H9 (cell line): ENCODE data around the gene VWA8. TPM values are rescaled to one million over a fixed set of nuclear protein-coding genes. Genes with fewer than 3 reads are reported as not detected.

Experiments used
- DNase-seq: peaks from one replicate; pipeline ENCODE4 v3.0.0-alpha.2; 2017
- H2AFZ ChIP-seq: one replicate; pipeline ENCODE4 v1.6.1; 2013; ENCODE audit warnings: mild to moderate bottlenecking, low read length, control low read depth, moderate library complexity
- H2AK5ac ChIP-seq: 2 replicates; pipeline ENCODE4 v1.6.1; 2013; ENCODE audit warnings: low read length, control low read depth, mixed read lengths; ENCODE audit not compliant: insufficient read length
- H2BK120ac ChIP-seq: one replicate; pipeline ENCODE4 v1.6.1; 2013; ENCODE audit warnings: low read depth, mild to moderate bottlenecking, low read length, control low read depth, inconsistent platforms; ENCODE audit not compliant: poor library complexity, severe bottlenecking
- H2BK12ac ChIP-seq: 2 replicates; pipeline ENCODE4 v1.6.1; 2013; ENCODE audit warnings: low read length, control low read depth, mixed read lengths, low read depth; ENCODE audit not compliant: insufficient read length
- H2BK15ac ChIP-seq: 2 replicates; pipeline ENCODE4 v1.6.1; 2013; ENCODE audit warnings: low read depth, low read length, control low read depth
- H2BK20ac ChIP-seq: one replicate; pipeline ENCODE4 v1.6.1; 2013; ENCODE audit warnings: low read depth, mild to moderate bottlenecking, low read length, control low read depth, inconsistent platforms; ENCODE audit not compliant: poor library complexity, severe bottlenecking
- H2BK5ac ChIP-seq: 2 replicates; pipeline ENCODE4 v1.6.1; 2013; ENCODE audit warnings: low read length, control low read depth, mixed read lengths; ENCODE audit not compliant: insufficient read length
- H3K14ac ChIP-seq: 2 replicates; pipeline ENCODE4 v1.6.1; 2013; ENCODE audit warnings: low read length, control low read depth; ENCODE audit not compliant: insufficient read depth
- H3K18ac ChIP-seq: 2 replicates; pipeline ENCODE4 v1.6.1; 2013; ENCODE audit warnings: low read depth, mild to moderate bottlenecking, mixed read lengths, low read length, control low read depth; ENCODE audit not compliant: insufficient read length
- H3K23ac ChIP-seq: 2 replicates; pipeline ENCODE4 v1.6.1; 2013; ENCODE audit warnings: low read length, control low read depth, mixed read lengths, low read depth; ENCODE audit not compliant: insufficient read length
- H3K23me2 ChIP-seq: 2 replicates; pipeline ENCODE4 v1.6.1; 2013; ENCODE audit warnings: low read depth, mild to moderate bottlenecking, mixed read lengths, low read length, control low read depth; ENCODE audit not compliant: insufficient read length, poor library complexity, severe bottlenecking
- H3K27ac ChIP-seq: 2 replicates; pipeline ENCODE4 v1.5.1; 2013; ENCODE audit warnings: low read length, control low read depth, mixed read lengths, low read depth; ENCODE audit not compliant: insufficient read length
- H3K27me3 ChIP-seq: 2 replicates; pipeline ENCODE4 v1.6.1; 2013; ENCODE audit warnings: low read length, control low read depth, inconsistent platforms; ENCODE audit not compliant: insufficient read depth
- H3K4ac ChIP-seq: 2 replicates; pipeline ENCODE4 v1.6.1; 2013; ENCODE audit warnings: low read depth, mild to moderate bottlenecking, control low read depth, inconsistent platforms, low read length, moderate library complexity
- H3K4me1 ChIP-seq: 2 replicates; pipeline ENCODE4 v1.6.1; 2013; ENCODE audit warnings: low read length, control low read depth, inconsistent platforms; ENCODE audit not compliant: insufficient read depth
- H3K4me2 ChIP-seq: 2 replicates; pipeline ENCODE4 v1.6.1; 2013; ENCODE audit warnings: low read length, control low read depth, mixed read lengths; ENCODE audit not compliant: insufficient read length, insufficient read depth
- H3K56ac ChIP-seq: 2 replicates; pipeline ENCODE4 v1.6.1; 2013; ENCODE audit warnings: low read depth, mild to moderate bottlenecking, mixed read lengths, low read length, control low read depth; ENCODE audit not compliant: insufficient read length
- H3K79me1 ChIP-seq: 2 replicates; pipeline ENCODE4 v1.6.1; 2013; ENCODE audit warnings: low read depth, mild to moderate bottlenecking, moderate library complexity, low read length, control low read depth, inconsistent platforms; ENCODE audit not compliant: insufficient read depth, poor library complexity, severe bottlenecking
- H3K79me2 ChIP-seq: 2 replicates; pipeline ENCODE4 v1.6.1; 2013; ENCODE audit warnings: low read length, control low read depth, inconsistent platforms; ENCODE audit not compliant: insufficient read depth
- H3K9ac ChIP-seq: 2 replicates; pipeline ENCODE4 v1.6.1; 2013; ENCODE audit warnings: low read length, control low read depth, mixed read lengths; ENCODE audit not compliant: insufficient read length; ENCODE audit errors: extremely low read depth
- H3K9me3 ChIP-seq: one replicate; pipeline ENCODE4 v1.6.1; 2013; ENCODE audit warnings: low read depth, low read length, inconsistent platforms; ENCODE audit not compliant: control insufficient read depth
- H3T11ph ChIP-seq: one replicate; pipeline ENCODE4 v1.6.1; 2013; ENCODE audit warnings: mild to moderate bottlenecking, low read length, control low read depth, inconsistent platforms
- H4K20me1 ChIP-seq: one replicate; pipeline ENCODE4 v1.6.1; 2013; ENCODE audit not compliant: control insufficient read depth, insufficient read length, insufficient read depth
- H4K5ac ChIP-seq: 2 replicates; pipeline ENCODE4 v1.6.1; 2013; ENCODE audit warnings: low read depth, mild to moderate bottlenecking, mixed read lengths, low read length, control low read depth; ENCODE audit not compliant: insufficient read length
- H4K8ac ChIP-seq: replicated peaks from 2 replicates; pipeline ENCODE4 v1.6.1; 2013; ENCODE audit warnings: low read length, control low read depth, mixed read lengths, low read depth; ENCODE audit not compliant: insufficient read length
- H4K91ac ChIP-seq: 2 replicates; pipeline ENCODE4 v1.6.1; 2013; ENCODE audit warnings: low read depth, mild to moderate bottlenecking, moderate library complexity, mixed read lengths, low read length, control low read depth; ENCODE audit not compliant: insufficient read length
- H3K27ac Mint-ChIP-seq, 3 experiments: 2 replicates in 2 of 3; 3 replicates in 1 of 3; pipeline ENCODE4 v1.8.0; 2020 to 2021; ENCODE audit warnings: mixed read lengths in 3 of 3, mild to moderate bottlenecking in 1 of 3, moderate library complexity in 1 of 3
- H3K27me3 Mint-ChIP-seq: 2 replicates; pipeline ENCODE4 v1.8.0; 2021; ENCODE audit warnings: low read depth, mild to moderate bottlenecking, moderate library complexity, mixed read lengths
- H3K36me3 Mint-ChIP-seq, 3 experiments: 2 replicates in 2 of 3; 3 replicates in 1 of 3; pipeline ENCODE4 v1.8.0; 2020 to 2021; ENCODE audit warnings: low read depth in 3 of 3, mixed read lengths in 3 of 3; ENCODE audit not compliant: insufficient read depth in 1 of 3
- H3K4me1 Mint-ChIP-seq, 2 experiments: 2 replicates each; pipeline ENCODE4 v1.8.0; 2020; ENCODE audit warnings: mixed read lengths in 2 of 2
- H3K4me3 Mint-ChIP-seq, 2 experiments: 2 replicates in 1 of 2; 3 replicates in 1 of 2; pipeline ENCODE4 v1.8.0; 2020 to 2021; ENCODE audit warnings: mild to moderate bottlenecking in 2 of 2, mixed read lengths in 2 of 2, moderate library complexity in 1 of 2
- H3K9me3 Mint-ChIP-seq, 2 experiments: 2 replicates in 1 of 2; 3 replicates in 1 of 2; pipeline ENCODE4 v1.8.0; 2020; ENCODE audit warnings: mild to moderate bottlenecking in 2 of 2, mixed read lengths in 2 of 2, moderate library complexity in 1 of 2
- CTCF ChIP-seq: fragments of 200-600 bp; sonication (generic); conservative IDR thresholded peaks from 3 replicates; pipeline ENCODE4 v1.8.0; 2021; ENCODE audit warnings: antibody characterized with exemption, mild to moderate bottlenecking
- WGBS: extraction: QIAGEN DNeasy Blood & Tissue Kit; methylation state at CpG from one replicate; pipeline ENCODE4 v1.1.7; 2013; ENCODE audit warnings: missing lambda C conversion rate, low lambda C conversion rate, mixed read lengths; ENCODE audit not compliant: insufficient read length; ENCODE audit errors: extremely low coverage; 5-methylcytosine and 5-hydroxymethylcytosine counted together
- total RNA-seq: library from RNA; stranded (reverse); gene quantifications from 2 replicates; pipeline ENCODE4 v1.2.1, GENCODE V29; 2021

The VWA8 gene
- total RNA-seq, 1 experiment from 2014 or later, result 17.4 TPM

GRCh38 chr13:41891119-41891518, 69.8 kb downstream of the VWA8 start:
- Mint-ChIP-seq H3K4me3 (no peak overlapping the region), H3K27ac (no peak overlapping the region), H3K9me3 (no peaks in the 10 kb centered on the region), H3K4me1 (no peaks in the 10 kb centered on the region), H3K27me3 (no peaks in the 10 kb centered on the region), H3K36me3 (peaks cover 2 to 9% (median 7%) of the 10 kb centered on the region in 3 experiments; a peak in 5 of 7 replicates)
- no peak overlapping the region for H2AK5ac ChIP-seq
- H4K20me1 ChIP-seq, result no peaks in the 10 kb centered on the region
- H3K9me3 ChIP-seq, result no peaks in the 10 kb centered on the region
- no peak overlapping the region for H4K91ac ChIP-seq
- no peak overlapping the region for H3T11ph ChIP-seq
- H3K18ac ChIP-seq, result no peak overlapping the region
- H3K56ac ChIP-seq, result no peak overlapping the region
- no peak overlapping the region for H2AFZ ChIP-seq
- no peak for TF ChIP-seq CTCF
- H3K27me3 ChIP-seq, result no peaks in the 10 kb centered on the region
- no peak overlapping the region for H3K14ac ChIP-seq
- H3K23me2 ChIP-seq, result no peaks in the 10 kb centered on the region
- WGBS, result no CpG with 5 or more reads among the region's 4 CpGs
- H4K5ac ChIP-seq, result no peak overlapping the region
- no peak overlapping the region for H3K27ac ChIP-seq
- H2BK5ac ChIP-seq, result no peak overlapping the region
- H2BK20ac ChIP-seq, result no peak overlapping the region
- H3K4me2 ChIP-seq, result no peak overlapping the region
- no peaks in the 10 kb centered on the region for H3K79me1 ChIP-seq
- H2BK12ac ChIP-seq, result no peak overlapping the region
- no peak for DNase-seq
- no peak overlapping the region for H3K9ac ChIP-seq
- H3K23ac ChIP-seq, result no peak overlapping the region
- H2BK120ac ChIP-seq, result no peak overlapping the region
- H3K4me1 ChIP-seq, result no peaks in the 10 kb centered on the region
- no peaks in the 10 kb centered on the region for H3K79me2 ChIP-seq
- no peak overlapping the region for H2BK15ac ChIP-seq
- no peak overlapping the region for H3K4ac ChIP-seq
- H4K8ac ChIP-seq, result no peak overlapping the region
